Measurements from ENCODE around the gene ABCC3. TPM values are rescaled to one million over a fixed set of nuclear protein-coding genes. Genes with fewer than 3 reads are reported as not detected.

The ABCC3 gene
- total and polyA plus RNA-seq, 12 donors: 0.23 to 5.7 (median 1.1) TPM; not detected in 1

- no peak for TF ChIP-seq CTCF (IDR thresholded peaks at IDR 0.05)
- Histone ChIP-seq H3K9me3 (no peaks in the 10 kb centered on the region), H3K27ac (peak overlapping the region in 7 of 10 donors; percentile 14 to 80 (median 52)), H3K27me3 (no peaks in the 10 kb centered on the region), H3K4me1 (peaks cover 0 to 34% (median 29%) of the 10 kb centered on the region in 9 donors), H3K4me3 (no peak overlapping the region), H3K36me3 (no peaks in the 10 kb centered on the region)
- 89 to 90% methylated on average over 5 of the region's 5 CpGs for WGBS, 2 donors
- intact Hi-C loops (cut with DNase I): no loop called here
- DNase-seq (no peak), ATAC-seq (no peak)
These were observed 26.7 kb downstream of the ABCC3 start for GRCh38 chr17:50661348-50661747.

DNA sequence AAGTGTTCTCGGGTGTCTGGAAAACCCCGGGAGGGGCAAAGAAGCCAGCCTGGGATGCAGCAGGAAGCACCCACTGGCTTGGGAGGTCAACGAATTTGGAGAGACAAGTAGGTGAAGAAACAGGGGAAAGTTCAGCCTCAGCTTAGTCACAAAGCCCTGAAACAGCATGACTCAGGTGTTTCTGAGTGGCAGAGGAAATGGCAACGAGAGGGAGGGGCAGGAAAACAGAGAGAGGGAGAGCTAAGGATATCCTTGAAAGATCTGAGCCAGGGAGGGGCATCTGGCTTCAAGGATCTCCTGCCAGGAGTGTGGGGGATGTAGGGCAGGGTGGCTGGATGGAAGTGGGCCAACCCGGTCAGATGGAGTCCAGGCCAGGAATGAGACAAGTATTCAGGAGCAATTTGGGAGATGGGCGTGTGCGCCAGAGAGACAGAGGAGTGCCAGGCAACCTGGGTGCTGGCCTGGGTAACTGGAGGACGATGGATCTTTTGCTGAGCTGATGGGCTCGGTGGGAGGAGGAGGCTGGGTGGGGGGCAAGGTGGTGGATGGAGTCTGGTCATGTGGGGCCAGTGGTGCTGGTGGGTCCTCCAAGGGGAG lies 27.2 kb downstream of the ABCC3 start:
- H3K4me3 ChIP-seq: no peak overlapping the region
- TF ChIP-seq CTCF (IDR thresholded peaks at IDR 0.05): no peak
- 40 to 49% methylated on average over 9 of the region's 9 CpGs for WGBS, 2 donors
- peaks cover 0 to 34% (median 29%) of the 10 kb centered on the region in 9 donors for H3K4me1 ChIP-seq
- no peaks in the 10 kb centered on the region for H3K9me3 ChIP-seq
- DNase-seq: no peak
- no peaks in the 10 kb centered on the region for H3K36me3 ChIP-seq
- peak overlapping the region in 4 of 10 donors; percentile 14 to 80 (median 50) for H3K27ac ChIP-seq
- no peaks in the 10 kb centered on the region for H3K27me3 ChIP-seq
- intact Hi-C loops (cut with DNase I): no loop called here
- ATAC-seq: peak; percentile 14 to 62 (median 52)

- Histone ChIP-seq H3K4me3 (no peak overlapping the region), H3K27ac (peak overlapping the region in 1 of 10 donors; percentile 80), H3K36me3 (no peaks in the 10 kb centered on the region), H3K27me3 (no peaks in the 10 kb centered on the region), H3K9me3 (no peaks in the 10 kb centered on the region), H3K4me1 (peaks cover 0 to 34% (median 29%) of the 10 kb centered on the region in 9 donors)
- WGBS, 2 donors: 97 to 98% methylated on average over 9 of the region's 9 CpGs
- TF ChIP-seq CTCF (IDR thresholded peaks at IDR 0.05): no peak
- DNase-seq: no peak
- intact Hi-C loops (cut with DNase I): no loop called here
- no peak for ATAC-seq
These were observed 28.0 kb downstream of the ABCC3 start for GRCh38 chr17:50662632-50663225.

- 84 to 86% methylated on average over 10 of the region's 10 CpGs for WGBS, 2 donors
- H3K36me3 ChIP-seq: no peaks in the 10 kb centered on the region
- H3K4me3 ChIP-seq: no peak overlapping the region
- peaks cover 0 to 40% (median 30%) of the 10 kb centered on the region in 9 donors for H3K4me1 ChIP-seq
- H3K9me3 ChIP-seq: no peaks in the 10 kb centered on the region
- TF ChIP-seq CTCF (IDR thresholded peaks at IDR 0.05): no peak
- intact Hi-C loops (cut with DNase I): no loop called here
- H3K27ac ChIP-seq: no peak overlapping the region
- H3K27me3 ChIP-seq: no peaks in the 10 kb centered on the region
- no peak for ATAC-seq
- no peak for DNase-seq
These were observed 29.2 kb downstream of the ABCC3 start for GRCh38 chr17:50663812-50664374.

All from heart right ventricle (tissue), 16 donors.